Stimulated activated CD4-positive, alpha-beta T cell treated with anti-CD3 and anti-CD28 coated beads, Interleukin-1b, Interleukin-23, amount 100 ng/mL, for 4 hours (primary cell): ENCODE measurements around the gene FYB2.
"Not testable (repeated sequence)": the region's sequence is repeated elsewhere in the genome, so short reads cannot be mapped to it uniquely, and the experiment has no call there.

Experiments used
- DNase-seq, 2 donors: peaks; one replicate each; pipeline ENCODE4 v3.0.0-alpha.2; 2020; ENCODE audit warnings: low read depth in 2 of 2

The FYB2 gene

DNA sequence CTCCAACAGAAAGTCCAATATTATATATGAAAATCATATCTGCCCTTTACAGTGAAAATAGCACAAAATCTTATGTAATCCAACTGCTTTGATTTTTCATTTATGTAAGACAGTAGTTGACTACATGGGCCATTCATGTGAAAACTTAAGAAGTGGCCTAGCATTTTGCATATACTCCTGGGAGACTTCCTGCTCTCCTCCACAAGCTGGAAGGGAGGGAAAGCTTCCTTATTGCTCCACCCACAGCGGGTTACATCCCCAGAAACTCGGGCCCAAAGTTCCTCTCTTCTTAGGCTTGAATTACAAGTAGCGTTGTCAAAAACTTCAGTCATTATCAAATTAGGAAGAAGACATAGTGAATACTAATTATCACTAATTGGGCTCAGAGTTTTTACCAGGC, 29.2 kb downstream of the FYB2 start:
- no peak for DNase-seq

DNA sequence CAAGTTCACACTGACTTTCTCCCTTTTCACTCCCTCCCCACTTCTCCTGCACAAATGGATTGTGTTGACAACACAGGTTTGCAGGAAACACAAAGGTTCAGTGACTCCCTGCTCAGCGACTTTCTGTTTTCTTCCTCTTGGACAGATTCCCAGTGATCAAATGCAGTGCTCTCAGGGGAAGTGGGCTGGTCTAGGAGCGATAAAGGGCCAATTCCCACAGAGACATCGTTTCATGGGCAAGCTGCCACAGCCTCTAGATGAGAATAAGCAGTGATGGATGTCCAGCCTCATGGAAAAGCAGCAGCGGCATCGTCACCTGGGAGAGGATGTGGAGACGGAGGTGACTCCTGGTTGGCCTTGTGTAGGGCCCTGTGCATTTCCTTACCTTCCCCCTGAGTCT, 30.6 kb downstream of the FYB2 start:
- no peak for DNase-seq

DNA sequence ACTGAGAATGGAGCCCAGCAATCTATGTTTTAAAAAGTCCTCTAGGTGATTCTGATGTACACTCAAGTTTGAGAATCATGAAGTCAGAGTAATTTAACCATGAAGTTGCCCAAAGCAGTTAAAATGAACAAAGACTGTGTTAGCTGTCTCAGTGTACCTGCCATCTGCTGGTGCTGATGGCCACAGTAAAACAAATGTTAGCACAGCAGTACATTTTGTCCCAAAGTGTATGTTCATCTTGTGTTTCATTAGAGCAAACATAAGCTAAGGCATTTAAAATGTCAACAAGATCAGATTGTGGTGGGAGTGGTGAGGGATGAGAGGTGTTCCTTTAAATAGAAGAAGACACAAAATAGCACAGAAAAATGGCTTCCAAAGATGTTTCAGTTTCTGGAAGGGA, 31.1 kb downstream of the FYB2 start:
- no peak for DNase-seq

DNA sequence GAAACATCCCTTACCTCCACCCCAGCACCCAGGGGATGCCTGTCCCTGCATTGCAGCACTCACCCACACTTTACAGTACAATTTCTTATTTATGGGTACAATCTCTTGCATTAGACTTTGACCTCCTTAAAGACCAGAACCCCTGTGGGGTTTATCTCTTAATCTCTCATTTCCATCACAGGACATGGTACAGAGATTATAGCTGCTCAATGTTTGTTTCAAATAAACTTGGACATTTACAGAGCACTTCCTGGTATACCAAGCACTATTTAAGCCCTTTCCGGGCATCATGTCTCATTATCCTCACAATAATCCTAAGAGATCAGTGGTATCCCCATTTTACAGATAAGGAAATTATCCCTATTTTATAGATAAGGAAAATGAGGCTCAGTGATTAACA, 31.9 kb downstream of the FYB2 start:
- no peak for DNase-seq

DNA sequence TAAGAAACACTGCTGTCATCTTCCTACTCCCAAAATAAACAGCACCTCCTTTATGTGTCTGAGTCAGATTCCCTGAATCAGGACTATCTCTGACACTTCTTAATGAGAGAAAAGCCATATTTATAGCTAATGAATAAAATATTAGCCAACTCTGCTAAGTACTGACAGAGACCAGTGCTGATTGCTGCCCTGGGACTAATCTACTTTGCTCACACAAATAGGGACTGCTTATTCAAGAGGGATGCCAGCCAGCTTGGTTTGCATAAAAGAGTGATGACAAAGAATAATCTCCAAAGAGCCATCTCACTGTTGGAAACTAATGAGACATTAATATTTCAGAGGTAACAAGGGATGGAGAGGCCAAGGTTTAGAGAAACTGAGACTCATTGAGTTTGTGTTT, 36.4 kb downstream of the FYB2 start:
- no peak for DNase-seq

DNA sequence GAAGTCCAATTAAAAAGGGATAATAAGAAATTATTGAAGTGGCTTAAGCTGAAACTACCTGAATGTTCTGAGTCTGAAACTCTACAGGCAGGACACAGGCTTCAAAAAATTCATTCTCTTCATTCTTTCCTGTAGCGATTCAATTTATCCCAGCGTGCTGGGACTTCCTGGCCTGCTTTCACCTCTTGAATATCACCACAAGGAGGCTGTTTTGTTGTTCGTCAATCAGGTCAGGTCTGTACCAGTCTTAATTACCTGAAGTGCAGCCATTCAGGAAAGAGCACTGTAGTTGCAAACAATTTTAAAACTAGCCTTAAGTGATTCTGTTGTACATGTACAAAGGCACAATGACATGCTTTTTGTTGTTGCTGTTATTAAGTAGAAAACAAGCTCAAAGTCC, 38.4 kb downstream of the FYB2 start:
- no peak for DNase-seq

DNA sequence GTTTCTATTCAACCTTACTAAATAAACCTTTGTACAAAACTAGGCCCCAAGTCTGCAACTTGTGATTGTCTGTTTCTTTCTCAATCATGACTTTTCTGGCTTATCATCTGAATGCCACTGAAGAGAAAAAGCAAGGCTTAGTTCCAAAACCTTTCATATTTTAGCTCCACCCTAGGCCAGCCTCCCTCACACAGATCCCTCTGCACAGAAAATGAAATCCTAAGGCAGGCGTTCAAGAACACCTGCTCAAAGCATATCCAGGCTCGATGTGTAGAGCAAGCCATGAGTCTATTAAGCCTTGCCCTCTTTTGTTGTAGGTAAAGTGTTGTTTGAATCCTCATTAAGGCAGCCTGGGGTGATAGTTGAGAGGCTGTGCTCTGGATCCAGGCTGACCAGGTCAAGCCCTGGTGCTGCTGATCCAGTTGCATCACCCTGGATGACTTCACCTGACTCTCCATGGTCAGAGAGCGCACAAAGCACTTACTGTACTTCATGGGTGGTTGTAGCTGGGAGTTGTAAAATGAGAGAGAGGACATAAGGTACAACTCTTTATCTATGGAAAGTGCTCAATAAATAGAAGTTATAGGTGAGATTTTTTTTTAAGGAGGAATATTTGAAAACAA, 39.0 kb downstream of the FYB2 start:
- no peak for DNase-seq

DNA sequence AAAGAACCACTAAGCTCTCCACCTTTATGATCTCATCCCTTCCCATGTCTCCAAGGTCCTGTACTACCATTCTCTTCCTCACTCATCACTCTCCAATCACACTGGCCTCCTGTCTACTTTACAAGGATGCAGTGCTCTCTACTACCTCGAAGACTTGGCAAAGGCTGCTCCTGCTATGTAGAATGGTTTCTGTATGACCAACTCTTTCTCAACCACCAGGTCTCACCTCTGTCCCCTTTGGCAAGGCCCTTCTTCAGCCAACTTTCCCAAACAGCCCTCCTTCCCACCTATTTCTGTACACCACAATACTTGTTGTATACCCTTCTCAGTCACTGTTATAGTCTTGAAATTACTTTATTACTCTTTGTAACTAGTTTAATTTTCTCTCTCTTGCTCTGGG, 41.2 kb downstream of the FYB2 start:
- no peak for DNase-seq

DNA sequence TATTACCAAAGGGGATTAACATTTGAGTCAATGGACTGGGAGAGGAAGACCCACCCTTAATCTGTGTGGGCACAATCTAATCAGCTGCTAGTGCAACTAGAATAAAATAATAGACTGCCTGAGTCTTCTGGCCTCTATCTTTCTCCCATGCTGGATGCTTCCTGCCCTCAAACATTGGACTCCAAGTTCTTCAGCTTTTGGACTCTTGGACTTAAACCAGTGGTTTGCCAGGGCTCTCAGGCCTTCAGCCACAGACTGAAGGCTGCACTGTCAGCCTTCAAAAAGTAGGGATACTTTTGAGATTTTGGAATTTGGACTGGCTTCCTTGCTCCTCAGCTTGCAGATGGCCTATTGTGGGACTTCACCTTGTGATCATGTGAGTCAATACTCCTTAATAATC, 44.5 kb downstream of the FYB2 start:
- DNase-seq: not testable (repeated sequence)

DNA sequence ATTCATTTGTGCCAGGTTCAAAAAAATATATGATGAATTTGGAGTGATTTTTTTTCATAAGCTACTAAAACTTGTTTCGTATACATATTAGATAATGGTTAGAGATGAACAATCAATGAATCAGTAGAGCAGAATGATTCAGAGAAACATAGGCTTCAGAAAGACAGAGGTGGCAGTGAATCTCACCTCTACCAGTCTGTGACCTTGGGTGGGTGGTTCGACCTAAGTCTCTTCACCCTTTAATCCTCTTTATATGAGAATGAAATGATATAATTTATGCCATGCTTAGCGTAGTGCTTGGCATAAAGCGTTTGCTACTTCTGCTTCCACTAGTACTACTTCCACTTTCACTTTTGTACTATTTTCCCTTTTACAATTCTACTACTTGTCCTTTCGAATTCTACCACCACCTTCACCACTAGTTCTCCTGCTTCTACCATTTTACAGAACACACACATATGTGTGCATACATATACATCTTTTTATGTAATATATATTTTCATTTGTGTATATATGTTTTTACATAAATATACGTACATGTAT, 45.1 kb downstream of the FYB2 start:
- no peak for DNase-seq

DNA sequence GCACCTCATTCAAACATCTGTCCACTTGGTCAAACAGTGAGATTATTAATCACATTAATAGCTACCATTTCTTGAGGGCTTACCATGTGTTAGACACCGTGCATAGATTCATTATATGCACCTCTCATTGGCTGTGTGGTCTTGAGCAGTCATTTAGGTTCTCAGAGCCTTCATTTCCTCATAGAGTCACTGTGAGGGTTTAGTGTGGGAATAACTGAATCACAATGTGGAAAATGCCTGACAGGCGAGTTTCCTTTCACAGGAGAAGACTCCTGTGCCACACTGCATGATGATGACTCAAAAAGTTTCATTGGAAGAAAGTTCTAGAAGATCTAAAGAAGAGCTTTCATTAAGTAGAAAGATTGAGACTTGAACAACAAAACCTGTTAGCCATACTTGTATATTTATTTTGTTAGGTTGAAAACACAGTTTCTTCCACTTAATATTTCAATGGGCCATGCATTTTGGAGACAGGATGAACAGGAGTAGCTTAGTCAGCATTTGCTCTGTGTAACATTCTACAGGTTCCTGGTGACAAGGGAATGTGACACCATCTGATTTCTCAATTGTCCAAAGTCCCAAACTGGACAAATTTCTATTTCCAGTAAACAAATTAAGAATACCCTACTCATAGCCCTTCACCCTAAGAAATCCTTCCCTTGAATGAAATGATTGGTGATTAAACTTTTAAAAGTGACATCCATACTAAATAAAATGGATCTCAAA, 45.7 kb downstream of the FYB2 start:
- DNase-seq: no peak

DNA sequence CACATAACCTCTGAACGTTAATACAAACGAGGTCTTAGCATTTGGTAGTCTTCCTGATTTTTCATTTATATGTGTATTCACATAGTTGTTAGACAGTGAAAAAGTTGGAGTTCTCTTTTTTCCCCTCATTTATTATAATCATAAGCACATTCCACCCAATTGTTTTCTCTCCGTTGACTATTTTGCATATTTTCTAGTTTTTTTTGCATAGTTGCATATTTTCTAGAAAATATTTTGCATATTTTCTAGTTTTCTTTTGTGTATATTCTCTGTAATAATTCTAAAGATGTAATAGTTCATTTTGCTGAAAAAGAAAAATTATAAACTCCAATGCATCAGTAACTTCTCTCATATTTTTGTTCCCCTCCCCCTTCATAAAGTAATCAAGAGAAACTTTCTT, 47.5 kb downstream of the FYB2 start:
- no peak for DNase-seq

DNA sequence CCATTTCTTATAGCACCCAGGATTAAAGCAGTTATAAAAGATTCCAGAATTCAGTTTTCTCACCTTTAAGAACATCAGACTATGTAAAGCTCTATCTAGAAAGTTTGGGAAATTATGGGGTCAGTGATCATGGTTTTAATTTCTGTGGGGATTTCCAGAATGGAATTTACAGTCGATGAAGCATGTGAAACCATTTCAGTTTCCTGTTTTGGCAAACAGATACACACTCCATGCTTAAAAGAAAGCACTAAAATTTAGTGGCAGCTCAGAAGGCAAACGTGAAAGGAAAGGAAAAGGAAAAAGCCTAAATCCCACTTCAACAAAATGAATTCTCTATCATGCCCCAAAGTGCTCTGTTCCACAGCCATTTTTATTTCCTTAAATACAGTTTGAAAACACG, 60.4 kb downstream of the FYB2 start:
- no peak for DNase-seq

DNA sequence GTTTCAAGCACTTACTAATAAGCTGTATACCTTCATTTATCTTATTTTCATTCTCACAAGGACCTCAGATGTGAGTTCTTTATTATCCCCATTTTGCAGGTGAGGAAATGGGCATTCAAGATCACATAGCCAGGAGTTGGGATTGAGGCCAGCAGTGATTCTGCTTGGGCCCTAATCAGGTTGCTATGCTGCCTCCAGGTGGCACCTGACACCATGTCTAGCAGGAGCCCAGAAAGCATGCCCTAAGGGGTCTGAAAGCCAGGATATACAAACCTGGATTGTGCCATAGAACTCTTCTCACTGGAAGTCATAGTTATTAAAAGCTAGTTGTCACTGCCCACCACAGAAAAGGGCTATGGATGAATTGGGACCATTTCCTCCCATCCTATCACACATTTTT, 61.1 kb downstream of the FYB2 start:
- no peak for DNase-seq

DNA sequence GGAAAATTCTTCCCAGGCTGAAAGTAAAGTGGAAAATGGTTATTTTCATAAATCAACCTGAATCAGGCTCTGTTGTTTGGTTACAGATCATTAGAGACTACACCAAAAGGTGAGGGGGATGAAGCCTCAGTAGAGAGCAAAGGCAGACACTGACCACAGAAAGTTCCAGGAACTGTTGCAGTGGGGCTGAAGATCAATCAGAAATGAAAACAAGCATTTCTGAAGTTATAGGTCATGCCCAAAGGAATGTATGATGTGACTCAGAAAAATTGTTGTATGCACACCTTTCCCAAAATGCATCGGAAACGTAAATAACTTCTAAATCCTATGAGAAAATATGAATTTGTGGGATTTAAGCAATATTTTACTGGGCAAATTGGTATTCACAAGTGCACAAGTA, 63.3 kb downstream of the FYB2 start:
- no peak for DNase-seq

DNA sequence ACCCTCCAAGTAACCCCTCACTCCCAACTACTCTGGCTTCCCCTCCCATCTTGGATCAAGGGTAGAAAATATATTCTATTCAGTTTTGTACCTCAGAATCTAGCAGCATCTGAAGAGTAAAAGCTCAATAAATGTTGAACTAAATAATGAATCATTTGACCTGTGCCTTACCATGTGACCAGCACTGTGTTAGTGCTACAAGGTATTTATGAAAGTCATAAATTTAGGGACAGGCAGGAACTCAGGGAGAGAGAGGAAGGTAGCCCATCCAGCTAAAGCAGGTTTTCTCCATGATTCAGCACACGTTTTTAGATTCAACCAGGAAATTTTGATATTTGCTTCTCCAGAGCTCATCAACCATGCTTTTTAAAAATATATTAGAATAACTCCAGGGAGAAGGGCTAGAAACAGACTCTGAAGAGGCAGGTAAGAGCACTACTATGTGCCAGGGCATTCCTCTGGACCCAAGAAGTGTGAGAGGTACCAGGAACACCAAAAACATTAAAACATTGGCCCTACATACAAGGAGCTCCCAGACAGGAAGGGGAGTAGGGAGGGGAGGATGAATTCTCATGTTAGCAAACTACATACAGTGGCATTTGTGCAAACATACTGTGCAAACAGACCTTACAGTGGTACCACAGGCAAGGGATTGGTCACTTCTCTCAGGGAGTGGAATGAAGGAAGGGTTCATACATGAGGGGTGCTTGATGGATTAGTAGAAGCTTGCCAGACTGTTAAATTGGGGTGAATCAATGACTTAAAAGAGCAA, 64.3 kb downstream of the FYB2 start:
- DNase-seq: no peak

DNA sequence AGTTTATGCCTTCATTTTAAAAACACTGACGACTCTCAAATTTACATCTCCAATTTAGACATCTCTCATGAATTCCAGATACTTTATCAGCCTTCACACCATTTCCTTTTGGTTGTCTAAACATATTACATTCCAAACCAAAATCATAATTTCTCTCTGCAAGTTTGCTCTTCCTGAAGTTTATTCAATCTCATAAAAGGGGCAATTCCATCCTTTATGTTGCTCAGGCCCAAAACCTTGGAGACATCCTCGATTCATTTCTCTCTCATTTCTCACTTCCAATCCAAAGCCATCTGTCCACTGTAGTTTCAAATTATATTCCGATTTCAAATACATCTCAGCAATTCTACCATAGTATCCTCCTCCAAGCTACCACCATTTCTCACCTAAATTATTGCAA, 74.0 kb downstream of the FYB2 start:
- DNase-seq: no peak

DNA sequence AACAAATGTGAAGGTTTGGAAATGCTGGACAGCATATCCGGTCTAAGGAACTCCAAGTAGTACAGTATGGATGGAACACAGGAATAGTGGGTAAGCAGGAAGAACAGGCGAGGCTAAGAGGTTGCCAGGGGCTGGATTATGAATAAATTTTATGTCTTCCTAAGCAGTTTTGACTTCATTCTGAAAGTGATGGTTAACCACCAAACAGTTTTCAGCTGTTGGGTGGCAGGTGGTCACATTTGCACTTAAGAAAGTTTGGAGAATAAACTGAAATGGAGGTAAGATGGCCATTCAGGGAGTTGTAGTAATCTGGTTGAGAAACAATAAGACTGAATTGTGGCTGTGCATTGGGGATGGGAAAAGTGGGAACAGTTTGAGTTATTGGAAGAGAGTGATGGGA, 90.2 kb downstream of the FYB2 start:
- DNase-seq: no peak

DNA sequence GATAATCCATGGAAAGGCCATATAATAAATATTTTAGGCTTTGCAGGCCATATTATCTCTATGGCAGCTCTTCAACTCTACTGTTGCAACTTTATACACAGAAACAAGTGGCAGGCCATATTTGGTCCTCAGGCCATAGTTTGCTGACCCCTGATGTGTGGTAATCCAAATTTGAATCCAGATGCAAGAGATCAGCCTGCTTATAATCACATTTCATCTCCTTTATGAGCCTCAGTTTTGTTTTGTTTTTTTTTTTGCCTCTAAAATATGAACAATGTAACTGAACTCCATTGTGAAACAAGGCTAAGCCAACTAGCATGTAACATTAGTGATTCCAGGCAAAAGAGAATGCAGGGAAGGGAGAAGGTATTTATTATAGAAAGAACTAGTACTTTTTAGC, 92.5 kb downstream of the FYB2 start:
- no peak for DNase-seq

DNA sequence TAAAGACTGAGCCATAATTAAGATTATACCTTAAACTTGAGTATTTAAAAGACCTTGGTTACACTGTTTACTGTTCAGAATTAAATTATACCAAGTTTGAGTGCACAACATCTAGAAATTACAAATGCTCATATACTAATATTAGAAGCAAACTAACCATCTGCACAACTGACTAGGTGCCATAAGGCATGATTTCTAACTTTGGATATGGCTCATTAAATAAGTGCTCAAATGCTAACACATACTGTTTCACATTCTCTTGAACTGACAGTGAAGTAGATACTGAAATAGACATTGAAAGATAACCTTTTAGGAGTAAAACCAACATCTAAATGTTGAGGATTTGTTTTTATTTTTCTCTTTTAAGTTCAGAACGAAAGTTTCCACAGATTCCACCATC, 100.0 kb downstream of the FYB2 start:
- DNase-seq: no peak

DNA sequence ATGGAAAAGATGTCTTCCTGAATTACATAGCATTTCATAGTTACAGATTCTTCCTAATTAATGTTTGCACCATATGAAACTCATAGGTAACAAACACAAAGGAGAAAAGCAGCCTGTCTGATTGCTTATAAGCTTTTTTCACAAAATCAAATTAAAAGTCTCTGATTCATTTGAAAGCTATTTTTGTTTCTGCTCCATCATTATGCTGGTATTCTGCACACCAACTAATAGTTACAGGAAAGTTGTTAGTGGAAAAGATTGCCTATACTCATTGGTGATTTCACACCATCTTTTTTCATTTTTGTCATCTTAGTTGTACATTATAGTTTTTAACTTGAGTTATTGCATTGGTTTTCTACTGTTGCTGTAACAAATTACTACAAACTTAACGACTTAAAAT, 104.0 kb downstream of the FYB2 start:
- DNase-seq: no peak

DNA sequence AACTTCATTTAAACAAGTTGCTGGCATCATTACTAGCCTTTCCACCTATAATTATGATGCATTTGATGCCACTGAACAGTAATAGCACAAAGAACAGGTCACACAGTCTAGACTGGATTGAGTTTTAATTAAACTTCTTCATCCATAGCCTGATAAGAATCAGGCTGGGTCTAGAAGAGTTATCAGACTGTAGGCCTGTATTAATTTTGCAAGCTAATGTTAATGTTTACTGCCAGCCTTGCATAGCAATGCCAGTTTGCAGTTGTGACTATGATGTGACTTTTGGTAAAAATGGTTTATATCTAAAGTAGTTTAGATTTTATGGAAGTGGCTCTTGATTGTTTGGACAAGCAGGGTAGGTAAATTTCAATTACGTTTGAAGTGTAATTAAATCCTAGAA, 106.1 kb downstream of the FYB2 start:
- DNase-seq: no peak

DNA sequence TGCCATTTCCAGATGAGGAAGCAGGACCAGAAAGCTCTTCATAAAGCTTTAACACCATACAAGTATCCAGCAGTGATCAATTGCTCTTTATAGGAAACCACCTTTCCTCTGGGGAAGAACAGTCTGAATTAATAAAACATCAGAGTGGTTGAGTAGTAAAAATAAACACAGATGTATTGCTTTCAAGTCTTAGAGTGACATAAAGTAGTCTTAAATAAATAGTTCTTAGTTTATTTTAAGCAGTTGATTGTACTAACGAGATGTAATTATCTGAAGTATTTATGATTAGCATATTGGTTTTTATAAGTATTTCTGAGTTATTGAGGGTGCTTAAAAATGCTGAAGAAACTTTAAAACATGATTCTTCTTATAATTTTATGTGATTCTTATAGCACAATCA, 107.1 kb downstream of the FYB2 start:
- DNase-seq: no peak
